ENCODE data around the gene AHCY.
"Not testable (repeated sequence)": the region's sequence is repeated elsewhere in the genome, so short reads cannot be mapped to it uniquely, and the experiment has no call there.

The AHCY gene

DNA sequence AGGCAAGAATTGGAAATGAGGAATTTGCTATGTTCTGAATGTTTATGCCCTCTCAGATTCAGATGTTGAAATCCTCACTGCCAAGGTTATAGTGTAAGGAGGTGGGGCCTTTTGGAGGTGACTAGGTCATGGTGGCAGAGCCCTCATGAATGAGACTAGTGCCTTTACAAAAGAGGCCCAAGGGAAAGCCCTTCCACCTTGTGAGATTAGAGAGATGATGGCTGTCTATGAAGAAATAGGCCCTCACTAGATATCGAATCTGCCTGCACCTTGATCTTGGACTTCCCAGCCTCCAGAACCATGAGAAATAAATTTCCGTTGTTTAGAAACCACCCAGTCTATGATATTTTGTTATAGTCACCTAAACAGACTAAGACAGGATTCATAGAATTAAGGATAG is 51.5 kb downstream of the AHCY start:
- DNase-seq: no peak

DNA sequence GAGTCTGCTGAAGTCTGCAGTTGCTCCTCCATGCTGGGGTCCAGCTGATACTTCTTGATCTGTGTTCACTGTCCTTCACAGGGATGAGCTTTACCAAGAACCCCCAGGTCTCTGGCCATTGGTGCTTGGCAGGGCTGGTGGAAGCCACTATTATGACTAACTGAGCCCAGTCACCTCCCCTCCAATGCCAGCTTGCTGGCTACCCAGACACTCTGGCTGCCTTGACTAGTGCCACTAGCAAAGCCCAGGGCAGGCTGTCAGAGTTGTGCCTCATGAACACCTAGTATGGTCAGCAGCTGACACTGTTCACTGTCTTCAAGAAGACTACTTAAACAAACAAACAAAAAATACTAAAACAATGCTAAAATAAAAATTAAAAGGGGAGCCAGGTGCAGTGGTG is 53.1 kb downstream of the AHCY start:
- DNase-seq: no peak

DNA sequence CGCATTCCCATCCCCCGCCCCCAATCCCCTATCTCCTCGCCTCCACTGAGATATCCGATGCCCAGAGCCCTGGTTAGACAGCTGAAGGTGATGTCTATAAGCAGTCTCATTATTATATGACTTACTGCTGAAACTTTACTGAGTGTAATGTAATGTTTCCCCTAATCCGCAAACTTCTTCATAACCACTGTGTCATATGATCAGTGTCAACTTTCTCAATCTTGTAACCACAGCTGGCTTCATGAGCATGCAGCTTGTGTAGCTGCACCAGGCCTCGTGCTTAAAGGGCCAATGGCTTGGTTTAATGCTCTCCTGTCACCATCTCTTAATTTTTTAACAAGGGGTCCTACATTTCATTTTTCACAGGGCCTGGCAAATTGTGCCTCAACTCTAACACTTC is 53.9 kb downstream of the AHCY start:
- no peak for DNase-seq

DNA sequence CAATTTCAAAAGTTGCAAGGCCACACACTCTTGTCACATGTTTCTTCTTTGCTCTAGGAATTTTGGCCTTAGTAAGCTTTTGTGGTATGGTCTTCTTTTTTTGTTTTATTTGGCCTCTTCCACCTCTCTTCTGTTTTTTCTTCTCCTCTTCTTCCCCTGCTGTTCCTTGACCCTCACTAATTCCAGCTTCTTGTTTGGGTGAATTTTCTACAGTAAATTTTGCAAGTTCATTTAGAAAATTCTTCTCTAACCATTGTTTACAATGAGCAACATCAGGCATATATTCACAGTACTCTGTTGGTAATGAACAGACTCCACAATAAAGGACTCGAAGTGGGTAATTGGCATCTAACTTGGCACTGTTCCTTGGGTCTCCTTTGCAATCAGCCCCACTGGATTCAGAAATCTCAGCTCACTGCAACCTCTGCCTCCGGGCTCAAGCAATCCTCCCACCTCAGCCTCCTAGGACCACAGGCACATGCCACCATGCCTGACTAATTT is 57.0 kb downstream of the AHCY start:
- no peak for DNase-seq

DNA sequence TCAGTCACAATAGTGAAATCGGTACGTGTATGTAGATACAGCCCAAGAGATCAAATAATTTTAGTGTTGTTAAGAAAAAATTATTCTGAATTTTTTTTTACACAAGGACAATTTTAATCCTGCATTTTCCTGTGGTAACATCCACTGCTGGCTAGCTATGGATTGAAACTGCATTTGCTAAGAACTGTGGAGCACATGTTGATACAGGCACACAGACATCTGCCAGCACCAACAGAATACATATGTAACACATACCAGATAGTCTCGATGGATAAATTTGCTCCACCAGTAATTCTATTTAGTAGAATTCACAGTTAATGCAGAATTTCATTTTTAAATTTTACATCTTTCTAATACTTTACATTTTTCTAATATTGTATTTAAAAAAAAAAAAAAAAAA is 59.8 kb downstream of the AHCY start:
- no peak for DNase-seq

DNA sequence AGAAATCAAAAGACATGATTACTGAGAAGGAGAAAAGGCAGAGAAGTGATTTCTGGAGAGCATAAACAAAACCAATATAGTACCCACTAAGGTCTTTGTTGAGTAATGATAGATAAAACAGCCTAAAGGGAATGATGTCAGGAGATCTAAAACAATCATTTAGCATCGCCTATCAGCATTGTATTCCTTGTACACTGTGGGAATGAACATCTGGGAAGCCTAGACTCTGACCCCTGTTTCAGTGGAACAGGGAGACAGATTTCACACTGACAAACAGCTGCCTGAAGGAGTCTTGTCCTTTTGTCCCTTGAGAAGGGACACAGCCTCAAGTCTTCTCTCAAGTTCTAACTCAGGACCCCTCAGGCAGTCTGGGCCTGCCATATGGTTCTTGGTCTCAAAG is 60.3 kb downstream of the AHCY start:
- no peak for DNase-seq

DNA sequence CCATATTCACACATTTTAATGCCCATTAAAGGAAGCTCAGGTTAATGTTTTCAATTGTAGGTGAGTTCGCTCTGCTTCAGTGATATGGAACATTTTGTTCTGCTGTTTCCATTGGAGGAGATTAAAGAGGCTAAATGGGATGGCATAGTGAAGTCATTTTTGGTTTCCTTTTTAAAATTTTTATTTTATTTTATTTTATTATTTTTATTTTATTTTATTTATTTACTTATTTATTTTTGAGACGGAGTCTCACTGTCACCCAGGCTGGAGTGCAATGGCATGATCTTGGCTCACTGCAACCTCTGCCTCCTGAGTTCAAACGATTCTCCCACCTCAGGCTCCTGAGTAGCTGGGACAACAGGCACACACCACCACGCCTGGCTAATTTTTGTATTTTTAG is 61.1 kb downstream of the AHCY start:
- not testable (repeated sequence) for DNase-seq

DNA sequence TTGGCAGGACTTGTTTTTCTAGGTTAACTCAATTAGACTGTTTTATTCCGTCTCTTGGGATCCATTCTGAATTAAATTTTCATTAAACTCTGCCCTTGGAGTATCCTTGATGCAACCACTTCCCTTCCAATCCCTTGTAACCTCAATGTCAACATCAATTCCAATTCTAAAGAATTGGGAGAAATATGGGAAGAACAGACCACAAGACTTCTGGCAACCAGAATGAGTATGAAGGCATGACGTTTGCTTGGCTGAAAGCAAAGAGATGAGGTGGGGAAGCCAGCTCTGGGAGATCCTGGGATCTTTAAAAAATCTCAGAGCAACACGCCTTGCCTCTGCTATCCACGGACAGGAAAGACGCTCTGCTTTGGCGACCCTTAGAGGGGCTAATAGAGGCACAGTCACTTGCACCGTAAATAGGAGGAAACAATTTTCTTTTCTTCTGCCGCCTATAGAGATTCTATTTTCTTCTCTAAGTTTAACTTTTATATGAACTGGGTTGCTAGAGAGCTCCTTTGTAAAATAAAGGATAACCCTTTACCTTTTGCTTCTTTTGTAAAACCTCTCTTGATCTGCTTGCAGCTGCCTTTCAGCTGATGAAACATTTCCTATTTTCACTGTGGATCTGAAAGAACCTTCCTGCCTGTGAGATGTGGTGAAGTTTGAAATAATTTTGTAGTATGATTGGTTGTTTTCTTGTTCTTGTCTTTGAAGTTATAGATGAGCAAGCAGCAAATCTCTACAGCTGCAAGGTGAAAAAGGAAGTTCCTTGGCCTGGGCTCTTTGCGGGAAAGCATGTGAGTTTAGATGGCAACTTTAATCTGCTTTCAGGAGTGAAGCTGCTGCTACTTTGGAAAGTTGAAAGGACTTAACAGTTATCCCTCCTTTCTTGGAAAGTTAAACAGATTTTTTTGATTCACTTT is 62.2 kb downstream of the AHCY start, which contains the start of gene ASIP:
Gene ASIP (plus strand): TSS at position 731 of the 923 bp plus-strand sequence. CDS start 18,952 bp downstream, outside the sequence.
- no peak for DNase-seq

DNA sequence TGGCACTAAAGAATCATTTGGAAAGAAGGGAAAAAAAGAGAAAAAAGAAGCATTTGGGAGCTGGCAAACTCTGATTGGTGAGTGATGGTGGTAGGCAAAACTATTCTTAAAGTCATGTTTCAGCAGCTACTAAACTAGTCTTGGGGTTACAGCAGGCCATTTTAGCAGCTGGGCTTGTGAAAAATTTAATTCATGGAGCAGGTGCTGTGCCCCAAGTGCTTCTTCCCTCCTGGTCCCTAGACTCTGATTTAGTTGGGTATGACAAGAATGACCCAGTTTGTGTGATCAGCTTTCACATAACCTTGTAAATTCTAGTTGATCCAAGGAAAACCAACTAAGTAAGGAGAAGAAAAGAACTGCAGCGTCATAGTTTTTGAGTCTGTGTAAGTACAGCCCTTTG is 63.0 kb downstream of the AHCY start:
- DNase-seq: no peak

DNA sequence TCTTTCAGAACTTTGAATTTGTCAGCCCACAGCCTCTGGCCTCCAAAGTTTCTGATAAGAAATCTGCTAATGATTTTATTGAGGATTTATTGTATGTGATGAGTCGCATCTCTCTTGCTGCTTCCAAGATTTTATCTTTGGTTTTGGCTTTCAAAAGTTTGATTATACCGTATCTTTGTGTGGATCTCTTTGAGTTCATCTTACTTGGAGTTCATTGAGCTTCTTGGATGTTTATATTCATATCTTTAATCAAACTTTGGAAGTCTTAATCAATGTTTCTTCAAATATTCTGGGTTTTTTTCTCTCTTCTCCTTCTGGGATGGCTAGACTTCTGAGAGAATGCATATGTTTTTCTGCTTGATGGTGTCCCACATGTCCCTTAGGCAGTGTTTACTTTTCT is 65.2 kb downstream of the AHCY start:
- no peak for DNase-seq

DNA sequence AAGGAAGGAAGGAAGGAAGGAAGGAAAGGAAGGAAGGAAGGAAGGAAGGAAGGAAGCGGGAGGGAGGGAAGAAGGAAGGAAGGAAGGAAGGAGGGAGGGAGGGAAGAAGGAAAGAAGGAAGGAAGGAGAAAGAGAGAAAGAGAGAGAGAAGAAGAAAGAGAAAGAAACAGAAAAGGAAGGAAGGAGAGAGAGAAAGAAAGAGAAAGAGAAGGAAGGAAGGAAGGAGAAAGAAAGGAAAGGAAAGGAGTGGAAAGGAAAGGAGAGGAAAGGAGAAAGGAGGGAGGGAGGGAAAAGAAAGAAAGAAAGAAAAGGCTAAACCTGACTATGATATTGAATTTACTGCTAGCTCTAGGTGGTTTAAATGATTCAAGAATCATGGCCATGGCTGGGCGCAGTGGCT is 67.3 kb downstream of the AHCY start:
- no peak for DNase-seq

DNA sequence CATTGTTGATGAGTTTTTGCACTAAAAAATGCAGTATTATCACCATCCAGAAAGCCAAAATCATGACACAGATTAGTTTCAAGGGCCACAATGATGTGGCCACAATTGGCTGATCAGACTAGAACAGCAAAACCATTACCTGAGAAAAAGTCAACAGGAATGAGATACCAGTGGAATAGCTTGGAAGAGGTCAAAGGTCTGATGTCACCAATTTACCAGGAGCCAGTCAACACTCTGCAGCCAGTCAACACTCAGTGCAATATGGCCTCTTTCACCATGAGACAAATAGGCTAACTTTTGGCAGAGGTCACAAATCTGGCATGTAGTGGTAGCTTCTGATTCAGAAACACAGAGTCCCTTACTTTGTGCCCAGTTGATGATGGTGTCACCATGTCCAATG is 69.5 kb downstream of the AHCY start:
- DNase-seq: no peak

DNA sequence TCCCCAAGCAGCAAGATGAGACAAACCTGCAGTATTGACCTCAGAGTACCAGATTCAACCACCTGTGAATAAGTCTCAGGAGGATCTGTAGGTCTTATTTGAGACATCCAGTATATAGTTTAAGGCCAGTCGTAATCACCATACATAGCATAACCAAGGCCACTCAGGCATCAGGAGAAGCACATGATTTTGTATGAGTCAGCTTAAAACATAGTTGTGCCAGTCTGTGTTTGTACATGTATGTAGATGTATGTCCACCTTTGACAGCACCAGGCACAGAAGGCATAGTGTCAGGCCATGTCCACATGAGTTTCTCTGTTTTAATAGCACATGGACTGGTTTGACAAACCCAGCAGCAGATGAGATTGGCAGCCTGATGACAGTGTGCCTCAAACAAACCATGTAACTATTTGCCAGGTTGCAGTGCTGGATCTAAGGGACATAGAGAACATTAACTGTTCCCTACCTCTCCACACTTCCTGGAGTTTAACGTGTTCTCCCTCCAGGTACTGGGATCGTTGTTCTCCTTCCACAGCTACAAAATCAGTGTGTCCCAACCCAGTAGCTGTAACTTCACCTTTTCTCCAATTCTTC is 70.6 kb downstream of the AHCY start:
- no peak for DNase-seq

DNA sequence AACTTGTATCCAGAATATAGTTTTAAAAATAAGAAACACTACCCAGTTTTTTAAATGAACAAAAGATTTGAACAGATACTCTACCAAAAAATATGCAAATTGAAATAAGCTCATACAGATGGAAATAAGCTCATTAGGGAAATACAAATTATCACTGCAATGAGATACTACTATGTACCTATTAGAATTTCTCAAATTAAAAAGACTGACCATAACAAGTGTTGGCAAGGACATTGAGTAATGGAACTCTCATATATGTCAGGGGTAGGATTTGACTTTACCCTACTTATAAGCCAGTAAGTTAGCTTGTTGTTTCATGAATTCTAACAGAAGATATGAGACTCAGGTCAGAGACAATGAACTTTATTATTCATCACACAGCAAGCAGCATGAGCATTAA is 71.5 kb downstream of the AHCY start:
- DNase-seq: no peak
